ENCODE data around the gene MED8.

MED8 gene

DNA sequence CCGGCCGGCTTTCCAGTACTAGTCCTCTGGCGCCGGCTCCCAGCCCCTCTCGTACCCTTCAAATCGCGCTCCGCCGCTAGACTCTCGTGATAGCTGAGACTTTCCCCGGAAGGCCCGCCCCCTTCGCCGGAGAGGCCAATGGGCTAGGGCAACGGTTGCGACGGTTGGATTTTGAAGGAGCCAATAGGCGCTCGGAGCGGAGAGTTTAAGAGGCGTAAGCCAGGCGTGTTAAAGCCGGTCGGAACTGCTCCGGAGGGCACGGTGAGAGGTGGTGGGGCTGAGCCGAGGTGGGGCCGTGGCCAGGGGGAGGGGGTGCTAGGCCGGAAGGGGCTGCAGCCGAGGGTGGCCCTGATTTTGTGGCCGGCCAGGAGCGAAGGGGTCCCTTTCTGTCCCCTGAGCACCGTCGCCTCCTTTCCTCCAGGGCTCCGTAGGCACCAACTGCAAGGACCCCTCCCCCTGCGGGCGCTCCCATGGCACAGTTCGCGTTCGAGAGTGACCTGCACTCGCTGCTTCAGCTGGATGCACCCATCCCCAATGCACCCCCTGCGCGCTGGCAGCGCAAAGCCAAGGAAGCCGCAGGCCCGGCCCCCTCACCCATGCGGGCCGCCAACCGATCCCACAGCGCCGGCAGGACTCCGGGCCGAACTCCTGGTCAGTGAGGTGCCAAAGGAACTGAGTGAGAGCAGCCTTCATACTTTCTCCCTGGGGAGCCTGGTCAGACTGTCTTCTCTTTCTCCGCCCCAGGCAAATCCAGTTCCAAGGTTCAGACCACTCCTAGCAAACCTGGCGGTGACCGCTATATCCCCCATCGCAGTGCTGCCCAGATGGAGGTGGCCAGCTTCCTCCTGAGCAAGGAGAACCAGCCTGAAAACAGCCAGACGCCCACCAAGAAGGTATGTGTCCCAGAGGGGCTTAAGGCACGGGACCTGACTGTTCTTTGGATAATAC, 30.6 kb downstream of the MED8 start, which contains the start of gene CDC20:
Gene CDC20, plus strand, starts transcription at position 236 of the 948 bp plus-strand sequence. Its CDS starts 235 bp downstream, at position 471.
- peak within 1 kb of the TSS; percentile 95 for H3K27ac ChIP-seq
- no peak for TF ChIP-seq ZFX (IDR thresholded peaks at IDR 0.05; ENCODE audit: borderline replicate concordance)
- TF ChIP-seq CTCF (IDR thresholded peaks at IDR 0.05), result no peak

DNA sequence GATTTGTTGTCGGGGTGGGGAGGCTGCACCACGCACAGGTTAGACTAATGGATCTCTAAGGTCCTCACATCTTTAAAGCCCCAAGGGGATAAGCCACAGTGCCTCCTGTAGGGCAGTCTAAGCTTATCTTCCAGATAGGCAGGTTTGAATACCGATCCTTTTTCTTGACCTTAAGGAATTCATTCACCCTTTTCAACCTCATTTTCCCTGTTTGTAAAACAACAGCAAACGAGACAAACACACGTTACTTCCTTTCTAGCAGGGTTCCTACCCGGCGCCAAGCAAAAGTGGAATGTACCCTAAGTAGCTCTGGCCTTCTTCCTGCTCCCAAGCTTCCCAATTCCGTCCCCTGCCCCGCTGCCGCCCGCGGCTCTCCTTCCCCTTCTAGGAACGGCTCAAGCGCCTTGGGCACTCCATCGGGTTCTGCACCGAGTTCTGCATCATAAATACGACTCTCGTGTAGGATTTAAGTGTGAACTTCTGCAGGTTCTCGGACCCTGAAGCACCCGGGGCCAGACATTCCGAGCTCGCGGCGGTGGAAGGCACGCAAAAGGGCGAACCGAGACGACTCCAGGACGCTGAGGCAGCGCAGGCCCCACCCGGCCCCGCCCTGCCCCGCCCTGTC, 31.4 kb downstream of the MED8 start:
- peak overlapping the region; percentile 95 for H3K27ac ChIP-seq
- peak; percentile 68 for TF ChIP-seq CTCF (IDR thresholded peaks at IDR 0.05)
- no peak for TF ChIP-seq ZFX (IDR thresholded peaks at IDR 0.05; ENCODE audit: borderline replicate concordance)

GRCh38 chr1:43357251-43357650, 32.3 kb downstream of the MED8 start:
- H3K27ac ChIP-seq, result no peak overlapping the region

GRCh38 chr1:43354936-43355335, 34.7 kb downstream of the MED8 start:
- no peak for TF ChIP-seq ZFX (IDR thresholded peaks at IDR 0.05; ENCODE audit: borderline replicate concordance)
- TF ChIP-seq CTCF (IDR thresholded peaks at IDR 0.05), result no peak
- H3K27ac ChIP-seq, result no peak overlapping the region

More at GRCh38 chr1:43357251-43357650, 32.3 kb downstream of the MED8 start:
- TF ChIP-seq ZFX (IDR thresholded peaks at IDR 0.05; ENCODE audit: borderline replicate concordance), result no peak
- no peak for TF ChIP-seq CTCF (IDR thresholded peaks at IDR 0.05)

DNA sequence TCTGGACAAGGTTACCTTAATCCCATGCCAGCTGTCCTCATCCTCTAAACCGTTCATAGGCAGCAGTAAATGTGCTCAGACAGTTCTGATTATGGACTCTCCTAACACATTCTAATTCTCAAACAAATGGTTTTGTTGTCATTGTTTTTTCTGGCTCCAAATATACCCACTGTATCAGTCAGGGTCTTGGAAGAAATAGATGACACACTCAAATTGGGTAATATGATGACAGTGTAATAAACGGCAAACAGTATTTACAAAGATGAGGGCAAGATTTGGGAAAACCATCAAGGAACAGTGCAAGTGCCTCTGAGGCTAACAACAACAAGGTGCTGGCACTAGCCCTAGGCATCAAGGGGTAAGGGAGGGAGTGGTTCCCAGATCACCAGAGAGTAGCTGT, 35.1 kb downstream of the MED8 start:
- no peak for TF ChIP-seq CTCF (IDR thresholded peaks at IDR 0.05)
- TF ChIP-seq ZFX (IDR thresholded peaks at IDR 0.05; ENCODE audit: borderline replicate concordance), result no peak
- no peak overlapping the region for H3K27ac ChIP-seq

DNA sequence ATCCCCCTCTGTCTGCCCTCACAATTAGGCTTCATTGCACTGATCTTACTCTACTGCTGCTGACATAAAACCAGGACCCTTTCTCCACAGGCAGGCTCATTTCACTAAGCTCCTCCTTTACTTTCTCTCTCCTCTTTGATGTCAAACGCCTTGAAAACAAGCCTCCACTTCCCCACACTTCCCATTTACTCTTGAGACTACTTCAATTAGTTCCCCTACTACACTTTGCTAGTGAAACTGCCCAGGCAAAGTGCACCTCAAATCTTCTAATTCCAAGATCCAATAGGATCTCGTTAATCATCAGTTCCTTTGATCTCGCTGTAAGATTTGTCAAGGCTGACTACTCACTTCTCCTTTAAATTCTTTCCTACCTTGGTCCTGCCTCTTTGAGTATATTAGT, 36.7 kb downstream of the MED8 start:
- TF ChIP-seq ZFX (IDR thresholded peaks at IDR 0.05; ENCODE audit: borderline replicate concordance) (no peak), CTCF (IDR thresholded peaks at IDR 0.05) (no peak)
- H3K27ac ChIP-seq, result no peak overlapping the region

DNA sequence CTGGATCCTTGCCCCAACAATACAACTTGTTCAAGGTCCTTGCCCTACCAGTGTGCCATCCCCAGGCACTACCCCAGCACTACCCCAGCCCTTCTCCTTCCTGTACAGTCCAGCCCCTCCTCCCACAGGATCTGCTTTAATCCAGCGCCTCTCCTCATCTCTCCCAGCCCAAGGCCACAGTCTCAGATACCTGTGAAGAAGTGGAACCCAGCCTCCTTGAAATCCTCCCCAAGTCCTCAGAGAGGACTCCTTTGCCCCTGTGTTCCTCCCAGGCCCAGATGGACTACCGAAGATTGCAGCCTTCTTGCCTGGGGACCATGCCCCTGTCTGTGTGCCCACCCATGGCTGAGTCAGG, 37.3 kb downstream of the MED8 start:
- H3K27ac ChIP-seq, result no peak overlapping the region
- TF ChIP-seq ZFX (IDR thresholded peaks at IDR 0.05; ENCODE audit: borderline replicate concordance) (no peak), CTCF (IDR thresholded peaks at IDR 0.05) (no peak)

All from 22Rv1 (cell line).